Brain microvascular endothelial cell (primary cell): ENCODE data around the gene ARHGAP26.

Experiments
- DNase-seq: peaks from one replicate; pipeline ENCODE4 v3.0.0-alpha.2; 2020
- H3K27ac ChIP-seq: fragments of 250-450 bp; sonication (Bioruptor Pico); 2 replicates; pipeline ENCODE4 v1.5.1; 2020; ENCODE audit warnings: mild to moderate bottlenecking, moderate library complexity
- H3K27me3 ChIP-seq: fragments of 250-450 bp; sonication (Bioruptor Pico); replicated peaks from 2 replicates; pipeline ENCODE4 v1.5.1; 2020; ENCODE audit warnings: mild to moderate bottlenecking
- H3K36me3 ChIP-seq: fragments of 250-450 bp; sonication (Bioruptor Pico); replicated peaks from 2 replicates; pipeline ENCODE4 v1.5.1; 2020; ENCODE audit warnings: mild to moderate bottlenecking
- H3K4me3 ChIP-seq: 2 replicates; pipeline ENCODE4 v1.5.1; 2011; ENCODE audit warnings: low read depth, mild to moderate bottlenecking, control low read depth, low read length, moderate library complexity
- in situ Hi-C: cut with HindIII; loops from 2 replicates; pipeline ENCODE4 v1.10.0; 2017; ENCODE audit warnings: low sequenced_read_pairs, low pct_ligation_motif_present
- TF ChIP-seq, protein P1 (sequence below): IDR thresholded peaks from 2 replicates; pipeline ENCODE4 v1.5.1; 2011; ENCODE audit warnings: low read depth, mild to moderate bottlenecking, moderate library complexity, low read length, control low read depth, inconsistent platforms; ENCODE audit errors: missing control alignments

The ARHGAP26 gene

DNA sequence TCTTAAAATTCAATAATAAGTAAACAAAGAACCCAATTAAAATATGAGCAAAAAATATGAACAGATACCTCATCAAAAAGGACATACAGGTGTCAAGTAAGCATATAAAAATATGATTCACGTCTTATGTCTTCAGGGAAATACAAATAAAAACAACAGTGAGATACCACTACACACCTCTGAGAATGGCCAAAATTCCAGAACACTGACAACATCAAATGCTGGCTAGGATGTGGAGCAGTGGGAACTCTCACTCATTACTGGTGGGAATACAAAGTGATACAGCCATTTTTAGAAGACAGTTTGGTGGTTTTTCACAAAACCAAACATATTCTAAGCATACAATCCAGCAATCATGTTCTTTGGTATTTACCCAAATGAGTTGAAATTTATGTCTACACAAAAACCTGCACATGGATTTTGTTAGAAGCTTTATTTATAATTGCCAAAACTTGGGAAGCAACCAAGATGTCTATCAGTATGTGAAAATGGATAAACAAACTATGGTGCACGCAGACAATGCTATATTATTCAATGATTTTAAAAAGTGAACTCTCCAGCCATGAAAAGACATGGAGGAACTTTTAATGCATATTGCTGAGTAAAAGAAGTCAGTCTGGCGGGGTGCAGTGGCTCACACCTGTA lies 381.0 kb downstream of the ARHGAP26 start:
- in situ Hi-C loops = no loop called here
- Histone ChIP-seq H3K27ac (no peak overlapping the region), H3K4me3 (no peak overlapping the region), H3K36me3 (no peaks in the 10 kb centered on the region), H3K27me3 (no peaks in the 10 kb centered on the region)
- no peak for DNase-seq
- TF ChIP-seq, protein P1, sequence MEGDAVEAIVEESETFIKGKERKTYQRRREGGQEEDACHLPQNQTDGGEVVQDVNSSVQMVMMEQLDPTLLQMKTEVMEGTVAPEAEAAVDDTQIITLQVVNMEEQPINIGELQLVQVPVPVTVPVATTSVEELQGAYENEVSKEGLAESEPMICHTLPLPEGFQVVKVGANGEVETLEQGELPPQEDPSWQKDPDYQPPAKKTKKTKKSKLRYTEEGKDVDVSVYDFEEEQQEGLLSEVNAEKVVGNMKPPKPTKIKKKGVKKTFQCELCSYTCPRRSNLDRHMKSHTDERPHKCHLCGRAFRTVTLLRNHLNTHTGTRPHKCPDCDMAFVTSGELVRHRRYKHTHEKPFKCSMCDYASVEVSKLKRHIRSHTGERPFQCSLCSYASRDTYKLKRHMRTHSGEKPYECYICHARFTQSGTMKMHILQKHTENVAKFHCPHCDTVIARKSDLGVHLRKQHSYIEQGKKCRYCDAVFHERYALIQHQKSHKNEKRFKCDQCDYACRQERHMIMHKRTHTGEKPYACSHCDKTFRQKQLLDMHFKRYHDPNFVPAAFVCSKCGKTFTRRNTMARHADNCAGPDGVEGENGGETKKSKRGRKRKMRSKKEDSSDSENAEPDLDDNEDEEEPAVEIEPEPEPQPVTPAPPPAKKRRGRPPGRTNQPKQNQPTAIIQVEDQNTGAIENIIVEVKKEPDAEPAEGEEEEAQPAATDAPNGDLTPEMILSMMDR = no peak

GRCh38 chr5:143152445-143152844 lies 382.3 kb downstream of the ARHGAP26 start:
- TF ChIP-seq, protein P1 = no peak
- no peaks in the 10 kb centered on the region for H3K36me3 ChIP-seq
- no peak overlapping the region for H3K27ac ChIP-seq
- in situ Hi-C loops = no loop called here
- no peak overlapping the region for H3K4me3 ChIP-seq
- no peaks in the 10 kb centered on the region for H3K27me3 ChIP-seq
- DNase-seq = no peak

- no peaks in the 10 kb centered on the region for H3K36me3 ChIP-seq
- TF ChIP-seq, protein P1 = no peak
- no peaks in the 10 kb centered on the region for H3K27me3 ChIP-seq
- H3K4me3 ChIP-seq = no peak overlapping the region
- in situ Hi-C loops = no loop called here
- peak; percentile 85 for DNase-seq
- peak overlapping the region; percentile 66 for H3K27ac ChIP-seq
Measured at GRCh38 chr5:143153332-143154119, 383.3 kb downstream of the ARHGAP26 start.

DNA sequence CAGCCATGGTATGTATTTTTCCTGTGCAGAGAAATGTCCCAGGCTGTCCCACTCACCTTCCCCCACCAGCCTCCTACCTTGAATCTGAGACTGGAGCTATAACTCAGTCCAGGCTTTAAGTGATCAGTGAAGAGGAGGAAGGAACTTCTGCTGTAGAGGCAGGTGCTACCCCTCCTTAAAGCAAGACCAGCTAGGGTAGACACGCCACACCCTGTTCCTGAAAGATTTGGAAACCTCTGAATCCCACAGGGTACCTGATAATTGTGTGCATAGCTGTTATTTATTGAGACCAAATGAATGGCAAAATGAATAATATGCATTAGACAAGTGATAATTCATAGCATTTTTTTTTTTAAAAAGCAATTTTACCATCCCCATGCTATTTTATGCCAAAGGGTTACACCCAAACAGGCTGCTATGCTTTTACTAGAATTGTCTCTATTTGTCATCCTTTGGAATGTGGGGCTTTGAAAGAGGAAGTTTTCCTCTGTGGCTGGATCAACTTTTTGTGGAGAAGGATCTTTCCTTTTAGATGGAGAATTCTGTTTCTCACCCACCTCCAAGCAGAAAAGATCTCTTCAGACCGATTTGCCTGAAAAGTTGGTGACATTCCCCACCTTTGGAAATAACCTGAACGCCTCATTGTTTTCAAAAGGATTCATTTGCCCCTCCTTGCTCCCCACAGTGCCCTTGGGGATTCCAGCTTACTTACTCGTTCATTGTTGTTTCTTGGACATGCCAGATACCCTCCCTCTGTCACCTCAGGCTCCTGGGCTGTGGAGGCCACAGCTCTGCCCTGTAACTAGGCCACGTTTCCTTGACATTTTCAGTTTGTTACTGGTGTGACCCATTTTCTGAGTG lies 384.6 kb downstream of the ARHGAP26 start:
- no peaks in the 10 kb centered on the region for H3K36me3 ChIP-seq
- H3K27me3 ChIP-seq = no peaks in the 10 kb centered on the region
- TF ChIP-seq, protein P1 = no peak
- H3K27ac ChIP-seq = peak overlapping the region; percentile 66
- no peak overlapping the region for H3K4me3 ChIP-seq
- in situ Hi-C loops = no loop called here
- no peak for DNase-seq

- DNase-seq = no peak
- TF ChIP-seq, protein P1 = no peak
- Histone ChIP-seq H3K36me3 (no peaks in the 10 kb centered on the region), H3K4me3 (no peak overlapping the region), H3K27ac (peak overlapping the region; percentile 22), H3K27me3 (no peaks in the 10 kb centered on the region)
- in situ Hi-C loops = no loop called here
Measured at GRCh38 chr5:143155455-143155854, 385.3 kb downstream of the ARHGAP26 start.
